SW480 (cell line): ENCODE data around the gene SLC16A10.
"Not testable (repeated sequence)": the region's sequence is repeated elsewhere in the genome, so short reads cannot be mapped to it uniquely, and the experiment has no call there.

Experiments
- DNase-seq: peaks from one replicate; pipeline ENCODE4 v3.0.0-alpha.2; 2016; ENCODE audit warnings: low spot score

Gene SLC16A10

DNA sequence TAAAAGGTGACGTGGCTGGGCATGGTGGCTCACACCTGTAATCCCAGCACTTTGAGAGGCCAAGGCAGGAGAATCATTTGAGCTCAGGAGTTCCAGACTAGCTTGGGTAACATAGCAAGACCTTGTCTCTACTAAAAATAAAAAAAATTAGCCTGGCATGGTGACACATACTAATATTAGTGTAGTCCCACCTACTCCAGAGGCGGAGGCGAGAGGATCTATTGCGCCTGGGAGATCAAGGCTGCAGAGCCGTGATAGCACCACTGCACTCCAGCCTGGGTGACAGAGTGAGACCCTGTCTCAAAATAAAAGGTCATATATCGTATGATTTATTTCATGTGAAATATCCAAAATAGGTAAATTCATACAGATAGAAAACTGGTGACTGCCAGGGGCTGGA, 132.5 kb downstream of the SLC16A10 start:
- no peak for DNase-seq

GRCh38 chr6:111220383-111221031, 133.2 kb downstream of the SLC16A10 start:
- no peak for DNase-seq

- no peak for DNase-seq
Measured at GRCh38 chr6:111221804-111222203, 134.5 kb downstream of the SLC16A10 start.

DNA sequence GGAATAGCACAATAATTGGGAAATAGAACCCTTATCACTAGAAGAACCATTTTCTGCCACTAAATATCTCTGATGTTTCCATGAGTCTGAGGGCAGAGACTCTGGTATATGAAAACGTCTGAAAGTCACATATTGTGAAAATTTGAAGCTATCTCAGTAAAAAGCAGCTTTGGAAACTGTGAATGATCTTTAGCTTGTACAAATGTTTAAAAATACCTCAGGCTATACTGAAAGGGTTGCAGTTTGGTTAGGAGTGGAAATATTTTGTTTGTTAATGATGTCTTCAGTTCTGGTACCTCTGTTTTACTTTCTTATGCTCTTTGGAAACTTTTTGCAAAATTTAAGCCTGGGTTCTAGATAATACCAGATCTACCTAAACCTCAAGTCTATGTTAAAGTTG, 135.0 kb downstream of the SLC16A10 start:
- DNase-seq = no peak

GRCh38 chr6:111228094-111228493, 140.8 kb downstream of the SLC16A10 start:
- DNase-seq = no peak

GRCh38 chr6:111230351-111231089, 143.2 kb downstream of the SLC16A10 start:
- no peak for DNase-seq

GRCh38 chr6:111231090-111231459, 143.8 kb downstream of the SLC16A10 start:
- no peak for DNase-seq

- DNase-seq = no peak
Measured at GRCh38 chr6:111237852-111238251, 150.5 kb downstream of the SLC16A10 start.

- no peak for DNase-seq
Measured at GRCh38 chr6:111238464-111239119, 151.3 kb downstream of the SLC16A10 start.

DNA sequence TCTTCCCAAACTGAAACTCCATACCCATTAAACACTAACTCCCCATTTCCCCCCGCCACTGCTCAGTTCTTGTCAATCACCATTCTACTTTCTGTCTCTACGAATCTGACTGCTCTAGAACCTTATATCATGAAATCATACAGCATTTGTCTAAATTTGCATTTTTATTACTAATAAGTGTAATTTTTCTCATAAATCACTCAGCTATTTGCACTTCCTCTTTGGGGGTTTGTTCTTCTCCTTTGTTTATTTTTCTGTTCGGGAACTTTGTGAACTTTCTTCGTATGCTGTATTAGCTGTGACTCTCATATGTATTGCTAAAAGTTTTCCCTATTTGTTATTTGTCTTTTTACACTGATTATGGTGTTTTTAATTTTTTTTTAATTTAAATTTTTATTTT, 152.2 kb downstream of the SLC16A10 start:
- DNase-seq = no peak

DNA sequence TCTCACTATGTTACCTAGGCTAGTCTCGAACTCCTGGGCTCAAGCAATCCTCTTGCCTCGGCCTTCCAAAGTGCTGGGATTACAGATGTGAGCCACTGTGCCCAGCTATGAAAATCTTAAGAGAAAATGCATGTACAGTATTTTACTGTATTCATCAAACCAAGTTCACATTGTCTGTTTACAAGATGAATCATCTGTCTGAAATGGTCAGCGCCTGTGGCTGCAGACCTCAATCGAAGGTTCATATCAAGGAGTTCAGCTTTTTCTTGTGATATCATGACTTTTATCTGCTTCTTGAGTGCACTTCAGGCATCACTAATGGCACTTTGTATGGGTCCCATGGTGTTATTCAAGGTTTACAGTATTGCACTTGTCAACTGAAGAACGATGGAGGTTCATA, 155.1 kb downstream of the SLC16A10 start:
- DNase-seq = no peak

- DNase-seq = no peak
Measured at GRCh38 chr6:111243095-111243494, 155.8 kb downstream of the SLC16A10 start.

DNA sequence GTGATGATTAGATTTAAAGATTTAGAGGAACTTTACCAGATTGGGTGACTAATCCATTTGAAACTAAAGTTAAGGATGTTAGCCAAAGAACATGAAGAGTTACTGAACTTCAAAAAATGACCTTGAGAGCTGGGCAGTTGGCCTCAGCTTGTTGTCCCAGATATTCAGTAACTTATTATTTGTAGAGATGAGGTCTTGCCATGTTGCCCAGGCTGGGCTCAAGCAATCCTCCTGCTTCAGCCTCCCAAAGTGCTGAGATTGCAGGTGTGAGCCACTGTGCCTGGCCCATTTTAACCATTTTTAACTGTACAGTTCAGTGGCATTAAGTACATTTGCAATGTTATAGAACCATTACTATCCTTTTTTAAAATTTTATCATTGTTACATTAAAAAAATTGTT, 161.5 kb downstream of the SLC16A10 start:
- no peak for DNase-seq

- DNase-seq = no peak
Measured at GRCh38 chr6:111250791-111251354, 163.6 kb downstream of the SLC16A10 start.

DNA sequence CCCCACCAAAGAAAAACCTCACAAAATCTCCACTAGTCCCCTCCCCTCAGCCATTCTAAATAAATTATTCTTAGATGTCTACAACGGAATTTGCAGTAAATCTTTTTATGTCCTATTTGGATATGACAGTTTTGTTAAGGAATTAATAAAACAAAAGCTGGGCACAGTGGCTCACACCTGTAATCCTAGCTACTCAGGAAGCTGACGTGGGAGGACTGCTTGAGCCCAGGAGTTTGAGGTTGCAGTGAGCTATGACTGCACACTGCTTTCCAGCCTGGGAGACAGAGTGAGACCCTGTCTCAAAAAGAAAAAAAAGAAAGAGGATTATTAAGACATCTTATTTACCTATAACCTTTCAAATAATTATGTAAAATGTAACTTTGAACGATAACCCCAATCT, 165.4 kb downstream of the SLC16A10 start:
- no peak for DNase-seq

DNA sequence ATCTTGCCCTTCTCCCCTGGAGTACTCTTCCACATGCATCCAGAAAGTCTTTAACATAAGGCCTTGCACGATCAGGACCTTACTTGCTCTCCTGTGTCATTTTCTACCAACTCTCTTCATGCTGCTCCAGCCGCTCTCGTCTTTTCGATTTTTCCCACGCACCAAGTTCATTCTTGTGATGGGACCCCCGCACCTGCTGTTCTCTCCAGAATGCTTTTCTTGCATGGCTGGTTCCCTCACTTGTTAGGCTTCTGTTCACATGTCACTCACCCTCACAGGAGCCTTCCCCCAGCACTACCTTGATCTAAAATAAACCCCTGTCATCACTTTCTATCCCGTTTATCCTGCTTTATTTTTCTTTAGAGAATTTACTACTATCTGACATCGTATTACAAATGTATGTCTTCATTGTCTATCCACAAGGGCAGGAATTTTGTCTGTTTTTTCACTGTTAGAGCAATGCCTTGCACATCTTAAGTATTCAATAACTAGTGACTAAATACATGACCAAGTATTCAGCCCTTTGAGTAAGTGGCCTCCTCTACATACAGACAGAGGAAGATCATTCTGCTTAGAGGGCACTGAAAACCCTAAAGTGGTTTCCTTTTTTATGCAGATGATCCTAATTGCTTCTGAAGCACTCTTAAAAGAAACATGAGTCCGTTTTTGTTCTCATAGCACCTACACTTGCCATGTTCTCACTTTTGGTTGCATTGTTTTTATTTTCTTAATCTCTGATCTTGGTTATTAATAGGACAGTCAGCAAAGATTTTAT, 166.9 kb downstream of the SLC16A10 start:
- no peak for DNase-seq

DNA sequence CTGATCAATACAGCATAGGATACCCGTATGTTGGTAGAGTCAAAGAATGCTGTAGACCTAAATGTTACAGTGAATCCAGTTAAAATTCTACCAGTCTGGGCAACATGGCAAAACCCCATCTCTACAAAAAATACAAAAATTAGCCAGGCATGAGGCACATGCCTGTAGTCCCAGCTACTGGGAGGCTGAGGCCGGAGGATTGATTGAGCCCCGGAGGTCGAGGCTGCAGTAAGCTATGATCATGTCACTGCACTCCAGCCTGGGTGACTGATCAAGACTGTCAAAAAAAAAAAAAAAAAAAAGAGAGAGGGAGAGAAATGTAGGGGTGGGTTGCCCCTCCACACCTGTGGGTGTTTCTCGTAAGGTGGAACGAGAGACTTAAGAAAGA, 167.5 kb downstream of the SLC16A10 start:
- DNase-seq = no peak

DNA sequence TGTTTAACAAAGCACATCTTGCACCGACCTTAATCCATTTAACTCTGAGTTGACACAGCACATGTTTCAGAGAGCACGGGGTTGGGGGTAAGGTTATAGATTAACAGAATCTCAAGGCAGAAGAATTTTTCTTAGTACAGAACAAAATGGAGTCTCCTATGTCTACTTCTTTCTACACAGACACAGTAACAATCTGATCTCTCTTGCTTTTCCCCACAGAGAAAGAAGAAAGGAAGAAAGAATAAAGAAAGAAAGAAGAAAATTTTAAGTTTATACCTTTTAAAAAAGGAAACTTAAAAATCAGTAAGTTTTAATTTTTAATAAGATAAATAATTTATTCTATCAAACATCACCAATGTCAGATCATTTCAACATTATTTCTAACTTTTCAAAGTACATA, 168.5 kb downstream of the SLC16A10 start:
- not testable (repeated sequence) for DNase-seq

DNA sequence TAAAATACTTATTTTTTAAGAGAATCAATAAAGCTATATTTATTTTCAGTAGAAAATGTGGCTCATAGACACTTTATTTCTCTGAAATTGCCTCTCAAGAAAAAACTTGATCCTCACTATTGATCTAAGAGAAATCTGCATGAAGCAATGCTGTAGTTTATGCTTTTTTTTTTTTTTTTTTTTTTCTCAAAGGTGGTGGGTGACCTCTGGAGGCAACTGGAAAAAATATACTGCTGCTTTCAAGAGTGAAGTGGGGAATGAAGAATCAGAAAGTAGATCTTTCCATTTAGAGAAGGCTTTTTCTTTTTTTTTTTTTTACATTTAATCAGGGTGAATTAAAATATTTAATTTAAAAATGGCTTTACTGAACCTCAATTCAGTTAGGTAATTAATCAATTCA, 169.3 kb downstream of the SLC16A10 start:
- DNase-seq = no peak

- DNase-seq = no peak
Measured at GRCh38 chr6:111258010-111258409, 170.7 kb downstream of the SLC16A10 start.

- peak; percentile 7 for DNase-seq
Measured at GRCh38 chr6:111258615-111259088, 171.3 kb downstream of the SLC16A10 start.
